Thyroid gland (tissue), 4 donors: ENCODE data around the gene TTC9C. TPM values are rescaled to one million over a fixed set of nuclear protein-coding genes. Genes with fewer than 3 reads are reported as not detected.

ENCODE experiments used
- DNase-seq, 2 donors: peaks; one replicate each; pipeline ENCODE4 v3.0.0-alpha.2; 2019
- H3K27ac ChIP-seq, 3 donors: fragments of 200-600 bp; sonication (generic); 1 replicate in 2 of 3; 2 replicates in 1 of 3; pipeline ENCODE4 v1.5.1; 2016 to 2019; ENCODE audit warnings: mild to moderate bottlenecking in 1 of 3, moderate library complexity in 1 of 3
- H3K27me3 ChIP-seq: fragments of 200-600 bp; sonication (generic); one replicate; pipeline ENCODE4 v1.5.1; 2019
- H3K36me3 ChIP-seq, 2 donors: fragments of 200-600 bp; sonication (generic); one replicate each; pipeline ENCODE4 v1.5.1; 2016 to 2019
- H3K4me1 ChIP-seq, 2 donors: fragments of 200-600 bp; sonication (generic); one replicate each; pipeline ENCODE4 v1.5.1; 2017 to 2019
- H3K4me3 ChIP-seq, 3 donors: fragments of 200-600 bp; sonication (generic); replicated peaks in 1 of 3; 1 replicate in 2 of 3; 2 replicates in 1 of 3; pipeline ENCODE4 v1.5.1; 2016; ENCODE audit warnings: mild to moderate bottlenecking in 1 of 3
- H3K9me3 ChIP-seq: fragments of 200-600 bp; sonication (generic); one replicate; pipeline ENCODE4 v1.5.1; 2017
- POLR2A ChIP-seq, 2 donors: fragments of 450-650 bp; IDR thresholded peaks; one replicate each; pipeline ENCODE4 v1.6.1; 2017; ENCODE audit warnings: antibody characterized with exemption in 2 of 2, mild to moderate bottlenecking in 2 of 2, moderate library complexity in 1 of 2
- WGBS, 2 donors: methylation state at CpG; one replicate each; pipeline ENCODE4 v1.1.5; 2017; 5-methylcytosine and 5-hydroxymethylcytosine counted together
- intact Hi-C: fragments of 100-400 bp; cut with DNase I; formaldehyde crosslinking; loops from one replicate; pipeline ENCODE4 v1.15.1; 2023
- total RNA-seq, 4 donors: library from RNA; depleted of rRNA; stranded (reverse); fragments of >200 nt; gene quantifications; one replicate each; pipeline ENCODE4 v1.2.3, GENCODE V29; 2016
- TF ChIP-seq, protein P1 (sequence below), 6 experiments: fragments of 200-600 bp in 3 of 6; fragments of 450-650 bp in 3 of 6; sonication (generic) in 3 of 6; IDR thresholded peaks; one replicate each; pipeline ENCODE4 v1.5.1; 2016 to 2019; ENCODE audit warnings: antibody characterized with exemption in 6 of 6, mild to moderate bottlenecking in 2 of 6, inconsistent platforms in 1 of 6, moderate library complexity in 1 of 6

The TTC9C gene, protein sequence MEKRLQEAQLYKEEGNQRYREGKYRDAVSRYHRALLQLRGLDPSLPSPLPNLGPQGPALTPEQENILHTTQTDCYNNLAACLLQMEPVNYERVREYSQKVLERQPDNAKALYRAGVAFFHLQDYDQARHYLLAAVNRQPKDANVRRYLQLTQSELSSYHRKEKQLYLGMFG
- 10 to 100 TPM; 21.3 to 29.3 (median 25.4) TPM for total RNA-seq

DNA sequence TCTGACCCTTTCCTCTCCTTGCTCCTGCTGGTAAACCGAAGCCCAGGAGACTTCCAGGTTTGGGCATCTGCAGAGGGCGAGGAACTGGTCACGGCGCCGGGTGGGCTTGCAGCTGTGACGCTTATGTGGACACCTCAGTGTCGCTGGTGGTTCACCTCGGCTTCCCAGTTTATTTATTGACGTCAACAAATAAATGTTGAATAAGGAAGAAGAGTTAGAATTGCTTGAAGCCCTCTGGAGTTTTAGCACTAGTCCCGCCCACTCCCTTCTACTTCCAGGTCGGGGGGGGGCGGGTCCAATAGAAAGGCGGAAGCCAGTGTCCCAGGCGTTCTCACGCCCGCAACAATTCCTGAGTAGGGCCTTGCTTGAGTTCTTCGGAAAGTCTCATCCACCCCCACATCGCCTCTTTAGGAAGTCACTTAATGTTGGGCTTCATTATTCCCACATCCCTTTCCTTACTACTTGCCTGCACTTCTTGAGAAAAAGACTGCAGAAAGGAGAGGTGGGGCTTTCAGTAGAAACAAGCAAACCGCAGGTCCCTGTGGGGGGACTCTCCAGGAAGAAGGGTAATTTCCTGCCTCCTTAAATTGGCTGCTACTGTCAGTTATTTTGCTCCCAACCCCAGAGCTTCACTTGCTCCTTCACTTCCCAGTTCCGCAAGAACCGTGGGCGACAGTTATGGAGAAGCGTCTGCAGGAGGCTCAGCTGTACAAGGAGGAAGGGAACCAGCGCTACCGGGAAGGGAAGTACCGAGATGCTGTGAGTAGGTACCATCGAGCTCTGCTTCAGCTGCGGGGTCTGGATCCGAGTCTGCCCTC, at the start of gene TTC9C:
TSS of gene TTC9C (plus strand) at position 316 of the 818 bp plus-strand sequence. CDS start at position 679, 363 bp downstream.
- H3K27ac ChIP-seq: peak within 1 kb of the TSS; percentile 78 to 95 (median 95)
- TF ChIP-seq POLR2A (IDR thresholded peaks at IDR 0.05): peak; percentile 43 to 76
- TF ChIP-seq, protein P1, sequence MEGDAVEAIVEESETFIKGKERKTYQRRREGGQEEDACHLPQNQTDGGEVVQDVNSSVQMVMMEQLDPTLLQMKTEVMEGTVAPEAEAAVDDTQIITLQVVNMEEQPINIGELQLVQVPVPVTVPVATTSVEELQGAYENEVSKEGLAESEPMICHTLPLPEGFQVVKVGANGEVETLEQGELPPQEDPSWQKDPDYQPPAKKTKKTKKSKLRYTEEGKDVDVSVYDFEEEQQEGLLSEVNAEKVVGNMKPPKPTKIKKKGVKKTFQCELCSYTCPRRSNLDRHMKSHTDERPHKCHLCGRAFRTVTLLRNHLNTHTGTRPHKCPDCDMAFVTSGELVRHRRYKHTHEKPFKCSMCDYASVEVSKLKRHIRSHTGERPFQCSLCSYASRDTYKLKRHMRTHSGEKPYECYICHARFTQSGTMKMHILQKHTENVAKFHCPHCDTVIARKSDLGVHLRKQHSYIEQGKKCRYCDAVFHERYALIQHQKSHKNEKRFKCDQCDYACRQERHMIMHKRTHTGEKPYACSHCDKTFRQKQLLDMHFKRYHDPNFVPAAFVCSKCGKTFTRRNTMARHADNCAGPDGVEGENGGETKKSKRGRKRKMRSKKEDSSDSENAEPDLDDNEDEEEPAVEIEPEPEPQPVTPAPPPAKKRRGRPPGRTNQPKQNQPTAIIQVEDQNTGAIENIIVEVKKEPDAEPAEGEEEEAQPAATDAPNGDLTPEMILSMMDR (IDR thresholded peaks at IDR 0.05): no peak
- DNase-seq: peak; percentile 89 to 90
- intact Hi-C loops: no loop called here
- no peaks in the 10 kb centered on the region for H3K27me3 ChIP-seq
- peaks cover 20 to 38% of the 10 kb centered on the region in 2 donors for H3K4me1 ChIP-seq
- 1% methylated on average over 29 of the region's 29 CpGs for WGBS, 2 donors
- H3K36me3 ChIP-seq: peaks cover 5 to 7% of the 10 kb centered on the region in 2 donors
- H3K9me3 ChIP-seq: no peaks in the 10 kb centered on the region
- peak within 1 kb of the TSS; percentile 80 to 96 (median 80) for H3K4me3 ChIP-seq

DNA sequence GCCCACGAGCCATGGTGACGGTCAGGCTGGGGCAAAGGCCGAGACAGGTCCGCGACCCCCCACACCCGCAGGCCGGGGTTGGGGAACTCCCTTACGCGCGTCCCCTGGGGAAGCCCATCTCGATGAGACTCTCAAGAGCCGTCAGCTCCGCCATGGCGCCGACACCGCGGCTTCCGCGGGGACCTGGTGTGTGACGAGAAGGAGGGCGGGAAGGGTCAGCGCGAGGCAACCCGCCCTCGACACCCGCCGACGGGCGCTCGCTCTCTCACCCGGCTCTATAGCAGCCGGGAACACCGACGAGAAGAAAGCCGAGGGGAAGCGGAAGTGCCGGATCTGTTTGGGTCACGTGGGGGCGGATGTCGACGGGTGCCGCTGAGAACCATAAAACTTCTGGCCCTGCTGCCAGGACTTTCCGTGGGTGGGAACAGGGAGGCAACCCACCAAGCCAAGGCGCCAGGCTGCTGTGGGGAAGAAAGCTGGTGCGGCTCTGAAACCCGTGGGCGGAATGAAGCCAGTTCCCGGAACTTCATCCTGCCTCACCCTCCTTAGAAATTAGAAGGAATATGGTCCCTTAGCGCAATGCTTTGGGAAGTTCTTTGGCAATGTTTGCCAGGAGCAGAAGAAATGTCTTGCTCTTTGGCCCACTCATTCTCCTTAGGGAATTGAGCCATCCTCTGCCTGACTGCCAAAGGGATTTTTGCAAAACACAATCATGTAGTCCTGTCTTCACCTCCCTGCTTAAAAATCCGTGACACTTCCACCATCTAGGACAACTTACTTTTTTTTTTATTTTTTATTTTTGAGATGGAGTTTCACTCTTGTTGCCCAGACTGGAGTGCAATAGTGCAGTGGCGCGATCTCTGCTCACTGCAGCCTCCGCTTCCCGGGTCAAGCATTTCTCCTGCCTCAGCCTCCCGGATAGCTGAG, 49.3 kb upstream of the TTC9C start, which contains the start of gene UBXN1:
TSS of gene UBXN1 (minus strand) at position 304 of the 927 bp plus-strand sequence. CDS start at position 154, 150 bp downstream.
- intact Hi-C loops: no loop called here
- WGBS, 2 donors: 10 to 40% methylated on average over 10 to 33 of the region's 55 CpGs
- H3K4me1 ChIP-seq: peaks cover 6 to 20% of the 10 kb centered on the region in 2 donors

DNA sequence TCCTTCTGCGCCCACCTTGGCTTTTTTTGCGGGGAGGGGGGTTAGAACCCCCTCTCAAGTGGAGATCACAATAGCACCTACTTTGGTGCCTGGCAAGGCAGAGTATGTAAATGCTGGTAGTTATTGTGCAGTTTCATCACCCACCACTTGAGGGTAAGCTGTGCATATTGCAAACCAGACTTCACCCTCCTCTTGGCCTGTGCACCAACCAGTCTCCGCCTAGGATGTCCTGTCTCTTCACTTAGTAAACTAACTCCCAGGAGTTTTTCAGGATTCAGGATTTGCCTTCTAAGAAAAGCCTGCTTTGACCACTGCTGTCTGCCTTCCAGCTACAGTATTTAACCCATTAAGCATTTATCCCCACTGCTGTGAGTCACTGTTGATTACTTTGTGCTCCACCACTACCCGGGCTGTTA, 47.5 kb upstream of the TTC9C start:
- 48 to 68% methylated on average over 3 to 4 of the region's 4 CpGs for WGBS, 2 donors
- H3K4me1 ChIP-seq: peaks cover 6 to 20% of the 10 kb centered on the region in 2 donors
- DNase-seq: no peak
- no peak overlapping the region for H3K4me3 ChIP-seq
- H3K9me3 ChIP-seq: no peaks in the 10 kb centered on the region
- H3K27me3 ChIP-seq: no peaks in the 10 kb centered on the region
- TF ChIP-seq, protein P1 (IDR thresholded peaks at IDR 0.05): peak in 3 of 6 experiments; percentile 16 to 30 (median 20)
- no peak for TF ChIP-seq POLR2A (IDR thresholded peaks at IDR 0.05)
- no peak overlapping the region for H3K27ac ChIP-seq
- H3K36me3 ChIP-seq: peaks cover 12% of the 10 kb centered on the region in 2 donors
- intact Hi-C loops: no loop called here

More for the DNA sequence above, 49.3 kb upstream of the TTC9C start, which contains the start of gene UBXN1:
- H3K27ac ChIP-seq: peak within 1 kb of the TSS; percentile 77 to 82 (median 80)
- H3K9me3 ChIP-seq: no peaks in the 10 kb centered on the region
- TF ChIP-seq, protein P1 (IDR thresholded peaks at IDR 0.05): peak in 1 of 6 experiments; percentile 10
- peak in 1 of 2 donors; percentile 58 for TF ChIP-seq POLR2A (IDR thresholded peaks at IDR 0.05)
- peaks cover 12% of the 10 kb centered on the region in 2 donors for H3K36me3 ChIP-seq
- H3K4me3 ChIP-seq: peak within 1 kb of the TSS; percentile 69 to 98 (median 82)
- no peaks in the 10 kb centered on the region for H3K27me3 ChIP-seq
- DNase-seq: peak; percentile 88

DNA sequence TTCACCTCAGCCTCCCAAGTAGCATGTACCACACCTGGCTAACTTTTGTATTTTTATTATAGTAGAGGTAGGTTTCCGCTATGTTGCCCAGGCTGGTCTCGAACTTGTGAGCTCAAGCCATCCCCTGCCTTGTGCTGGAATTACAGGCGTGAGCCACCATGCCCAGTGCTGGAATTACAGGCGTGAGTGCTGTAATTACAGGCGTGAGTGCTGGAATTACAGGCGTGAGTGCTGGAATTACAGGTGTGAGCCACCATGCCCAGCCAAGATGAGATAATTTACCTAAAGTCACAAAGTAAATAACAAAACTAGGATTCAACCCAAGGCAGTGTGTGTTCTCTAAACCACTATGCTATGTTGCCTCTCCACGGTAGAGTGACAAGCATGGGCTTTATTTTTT, 45.8 kb upstream of the TTC9C start:
- Histone ChIP-seq H3K9me3 (no peaks in the 10 kb centered on the region), H3K4me3 (no peak overlapping the region), H3K4me1 (peaks cover 6 to 14% of the 10 kb centered on the region in 2 donors), H3K36me3 (peaks cover 1 to 3% of the 10 kb centered on the region in 2 donors), H3K27me3 (no peaks in the 10 kb centered on the region), H3K27ac (no peak overlapping the region)
- no peak for TF ChIP-seq POLR2A (IDR thresholded peaks at IDR 0.05)
- 90 to 92% methylated on average over 6 to 7 of the region's 7 CpGs for WGBS, 2 donors
- intact Hi-C loops: no loop called here
- no peak for DNase-seq
